Hematopoietic multipotent progenitor cell treated with erythropoietin and hydrocortisone succinate and interleukin-3 and kit ligand, for 4 days (in vitro differentiated cells): ENCODE data around the gene RPS19.
A peak's percentile ranks its signal among the peaks of the same experiment; 100 is the strongest.

Source experiments
- DNase-seq: peaks from one replicate; pipeline ENCODE4 v3.0.0-alpha.2; 2015

RPS19 gene

GRCh38 chr19:41879670-41880328, 19.7 kb downstream of the RPS19 start:
- DNase-seq = no peak

GRCh38 chr19:41880329-41880708, 20.3 kb downstream of the RPS19 start:
- no peak for DNase-seq

GRCh38 chr19:41882568-41883462, 22.8 kb downstream of the RPS19 start, which contains the start of gene ARHGEF1:
Gene ARHGEF1 (plus strand): TSS chr19:41883184. CDS start chr19:41888083, 4,899 bp downstream.
- DNase-seq = peak; percentile 72

DNA sequence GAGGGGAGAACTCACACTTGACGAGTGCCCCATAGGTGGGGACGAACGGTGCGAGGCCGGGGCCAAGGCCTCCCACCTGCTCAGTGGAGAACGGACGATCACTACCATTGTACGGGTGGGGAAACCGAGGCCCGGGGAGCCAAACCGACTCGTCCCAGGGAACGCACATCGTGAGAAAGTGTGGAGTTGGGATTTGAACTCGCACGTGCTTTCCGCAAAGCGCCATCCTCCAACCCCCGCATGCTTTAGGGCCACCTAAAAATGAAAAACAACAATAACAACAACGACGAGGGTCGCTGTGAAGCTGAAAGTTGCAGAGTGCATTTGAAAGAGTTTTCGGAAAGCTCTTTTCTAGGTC, 23.4 kb downstream of the RPS19 start:
- no peak for DNase-seq

DNA sequence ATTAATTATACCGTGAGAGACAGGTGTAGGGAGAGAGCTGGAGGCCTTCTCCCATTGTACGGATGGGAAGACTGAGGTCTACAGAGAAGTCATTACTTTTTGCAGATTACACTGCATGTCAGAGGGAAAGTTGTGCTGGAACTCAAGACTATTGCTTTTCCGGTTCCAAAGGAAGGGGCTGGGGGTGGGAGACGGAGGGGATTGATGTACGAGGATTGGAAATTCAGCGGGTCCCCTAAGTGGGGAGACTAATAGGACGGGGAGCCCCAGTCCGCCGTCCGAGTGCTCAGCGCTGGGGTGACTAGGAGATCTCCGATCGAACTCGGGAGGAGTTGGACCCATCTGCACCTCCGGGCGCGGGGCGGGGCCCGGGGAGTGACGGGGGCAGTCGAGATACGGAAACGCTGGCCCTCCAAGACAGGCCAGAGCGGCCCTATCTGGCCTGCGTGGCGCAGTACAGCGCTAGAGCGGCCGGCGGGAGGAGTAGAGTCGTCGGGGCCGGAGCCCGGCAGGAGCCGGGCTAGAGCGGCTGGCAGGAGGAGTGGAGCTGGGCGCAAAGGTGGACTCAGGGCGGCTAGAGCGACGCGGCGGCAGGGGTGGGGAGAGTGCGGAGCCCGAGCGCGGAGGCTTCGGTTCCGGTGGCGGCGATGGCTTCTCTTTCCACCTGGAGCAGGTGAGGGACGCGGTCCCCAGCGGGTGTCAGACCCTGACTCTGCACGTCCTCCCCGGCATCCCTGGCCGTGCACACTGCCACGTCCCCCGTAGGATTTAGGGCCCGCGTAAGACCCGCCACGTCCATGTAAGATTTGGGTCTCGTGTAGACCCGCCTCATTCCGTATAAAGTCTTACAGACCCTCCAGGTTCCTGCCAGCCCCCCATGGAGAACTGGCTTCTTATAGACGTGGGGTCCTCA, 24.0 kb downstream of the RPS19 start:
- DNase-seq = peak; percentile 99

DNA sequence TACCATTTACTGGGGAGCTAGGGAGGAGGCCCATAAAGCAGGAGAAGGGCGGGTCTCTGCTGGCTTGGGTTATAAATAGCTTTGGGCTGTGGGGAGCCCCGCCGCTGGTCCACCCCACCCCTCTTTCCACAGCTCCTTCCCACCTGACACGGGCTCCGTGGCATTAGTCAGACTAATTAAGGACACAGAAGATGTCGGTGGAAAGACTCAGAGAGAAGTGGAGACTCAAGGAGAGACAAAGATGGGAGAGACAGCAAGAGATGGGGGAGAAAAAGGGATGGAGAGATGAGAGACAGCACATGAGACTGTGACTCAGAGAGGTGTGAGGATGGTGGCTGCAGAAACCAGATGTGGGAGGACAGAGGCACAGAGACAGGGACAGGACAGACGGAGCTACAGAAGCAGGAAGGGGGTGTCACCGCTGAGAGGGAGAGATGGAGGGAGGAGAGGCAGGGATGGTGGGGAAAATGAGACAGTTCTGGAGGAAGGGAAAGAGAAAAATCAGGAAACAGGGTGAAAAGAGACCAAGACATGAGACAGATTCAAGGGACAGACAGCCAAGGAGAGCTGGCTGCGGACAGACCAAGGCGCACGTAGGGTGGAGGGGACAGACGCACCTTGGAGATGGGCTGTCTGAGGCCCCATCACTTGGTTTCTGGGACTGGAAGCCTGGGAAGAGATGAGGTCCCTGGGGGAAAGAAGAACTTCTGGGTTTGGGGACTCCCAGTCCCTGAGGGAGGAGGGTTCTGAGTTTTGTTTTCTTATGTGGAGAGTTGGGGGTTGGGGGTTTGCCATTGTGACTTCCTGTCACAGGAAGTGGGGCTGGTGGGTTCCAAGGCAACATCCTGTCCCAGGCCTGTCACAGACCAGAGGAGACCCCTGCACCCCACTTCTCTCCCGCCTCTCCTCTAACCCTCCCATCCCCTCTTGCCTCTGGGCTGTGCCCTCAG, 27.0 kb downstream of the RPS19 start:
- DNase-seq = peak; percentile 79

- peak; percentile 53 for DNase-seq
Measured at GRCh38 chr19:41887711-41888382, 27.8 kb downstream of the RPS19 start.

- DNase-seq = no peak
Measured at GRCh38 chr19:41888926-41889325, 28.9 kb downstream of the RPS19 start.

GRCh38 chr19:41889896-41890295, 29.8 kb downstream of the RPS19 start:
- DNase-seq = no peak

GRCh38 chr19:41890936-41891335, 30.9 kb downstream of the RPS19 start:
- no peak for DNase-seq

DNA sequence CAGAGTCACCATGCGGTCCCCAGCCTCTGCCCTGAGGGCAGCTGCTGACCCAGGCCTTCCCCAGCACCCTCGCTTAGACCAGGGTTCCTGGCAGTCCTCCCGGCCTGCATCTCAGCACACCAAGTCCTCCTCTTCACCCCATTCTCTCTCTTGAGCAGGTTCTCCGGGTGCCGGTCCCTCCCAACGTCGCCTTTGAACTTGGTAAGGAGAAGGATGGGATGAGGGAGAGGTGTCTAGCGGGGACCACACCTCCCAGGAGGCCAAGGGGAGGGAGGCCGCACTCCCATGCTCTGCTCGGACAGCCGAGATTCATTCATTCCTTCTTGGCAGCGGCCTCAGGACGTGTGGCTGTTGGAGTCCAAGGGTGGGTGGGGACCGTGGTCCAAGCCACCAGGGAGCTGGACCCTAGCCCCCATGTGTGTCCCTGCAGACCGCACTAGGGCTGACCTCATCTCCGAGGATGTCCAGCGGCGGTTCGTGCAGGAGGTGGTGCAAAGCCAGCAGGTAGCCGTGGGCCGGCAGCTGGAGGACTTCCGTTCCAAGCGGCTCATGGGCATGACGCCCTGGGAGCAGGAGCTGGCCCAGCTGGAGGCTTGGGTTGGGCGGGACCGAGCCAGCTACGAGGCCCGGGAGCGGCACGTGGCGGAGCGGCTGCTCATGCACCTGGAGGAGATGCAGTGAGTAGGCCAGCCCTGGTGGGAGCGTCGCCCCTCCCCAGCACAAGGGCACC, 32.3 kb downstream of the RPS19 start:
- no peak for DNase-seq

- peak; percentile 69 for DNase-seq
Measured at GRCh38 chr19:41893899-41894298, 33.8 kb downstream of the RPS19 start.

DNA sequence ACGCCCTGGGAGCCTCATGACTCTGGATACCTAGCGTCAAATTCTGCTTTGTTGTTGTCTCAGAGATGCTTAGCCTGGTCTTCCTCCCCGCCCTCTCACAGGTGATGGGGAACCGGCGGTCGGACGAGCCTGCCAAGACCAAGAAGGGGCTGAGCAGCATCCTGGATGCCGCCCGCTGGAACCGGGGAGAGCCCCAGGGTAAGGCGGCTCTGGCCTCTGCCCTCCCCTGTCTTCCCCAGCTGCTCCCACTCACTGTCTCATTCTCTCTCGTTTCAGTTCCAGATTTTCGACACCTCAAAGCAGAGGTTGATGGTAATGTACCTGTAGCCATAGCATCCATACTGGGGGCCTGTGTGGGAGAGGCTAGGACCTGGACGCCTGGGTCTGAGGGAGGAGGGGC, 34.3 kb downstream of the RPS19 start:
- DNase-seq = no peak

DNA sequence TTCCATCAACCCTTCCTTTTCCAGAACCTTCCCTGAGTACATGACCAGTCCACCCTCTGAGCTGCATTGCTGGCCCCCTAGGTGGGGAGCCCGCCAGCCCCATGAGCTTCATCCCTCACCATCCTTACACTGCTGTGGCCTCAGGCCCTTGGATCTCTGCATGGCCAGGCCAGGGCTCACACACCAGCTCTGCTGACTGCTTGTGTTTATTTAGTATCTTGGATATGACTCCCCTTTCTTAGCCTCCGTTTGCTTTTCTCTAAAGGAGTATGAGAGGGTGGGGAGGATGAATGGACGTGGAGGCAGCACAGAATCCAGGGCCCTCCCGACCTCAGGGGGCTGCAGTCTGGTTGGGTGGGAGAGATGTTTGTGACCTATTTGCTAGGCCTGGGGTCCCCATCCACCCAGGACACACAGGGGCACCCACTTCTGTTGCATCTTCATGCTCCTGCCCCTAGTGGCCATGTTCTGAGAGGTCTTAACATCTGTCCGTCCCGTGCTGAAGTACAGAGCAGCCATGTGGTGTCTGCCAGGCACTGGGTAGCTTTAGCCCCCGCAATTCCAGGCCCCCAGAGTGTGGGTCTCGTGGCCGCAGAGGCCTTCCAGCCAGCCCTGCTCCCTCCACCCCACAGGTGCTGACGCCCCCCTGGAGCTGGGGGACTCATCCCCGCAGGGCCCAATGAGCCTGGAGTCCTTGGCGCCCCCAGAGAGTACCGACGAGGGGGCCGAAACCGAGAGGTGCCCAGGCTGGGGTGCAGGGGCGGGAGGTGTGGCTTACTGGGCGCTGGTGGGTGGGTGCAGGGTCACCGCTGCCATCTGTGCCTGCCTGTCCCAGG, 35.9 kb downstream of the RPS19 start:
- DNase-seq = peak; percentile 61

GRCh38 chr19:41896581-41896942, 36.5 kb downstream of the RPS19 start:
- no peak for DNase-seq

DNA sequence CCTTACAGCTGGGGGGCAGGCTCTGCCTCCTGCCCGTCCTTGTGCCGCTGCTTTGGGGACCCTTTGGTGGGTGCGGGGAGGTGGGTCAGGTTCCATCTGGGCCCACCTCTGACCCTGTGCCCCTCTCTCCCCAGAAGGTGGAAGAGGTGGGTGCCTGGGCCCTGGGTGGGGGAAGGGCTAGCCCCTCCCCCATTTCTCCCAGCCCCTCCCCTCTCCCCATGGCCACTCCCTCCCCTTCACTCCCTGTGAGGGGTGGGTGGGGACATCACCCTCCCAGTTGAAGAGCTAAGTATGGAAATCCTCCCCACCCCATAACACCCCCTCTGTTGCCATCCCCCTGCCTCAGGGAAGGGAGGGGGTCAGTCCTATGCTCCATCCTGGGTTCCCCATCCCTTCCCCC, 37.1 kb downstream of the RPS19 start:
- no peak for DNase-seq

DNA sequence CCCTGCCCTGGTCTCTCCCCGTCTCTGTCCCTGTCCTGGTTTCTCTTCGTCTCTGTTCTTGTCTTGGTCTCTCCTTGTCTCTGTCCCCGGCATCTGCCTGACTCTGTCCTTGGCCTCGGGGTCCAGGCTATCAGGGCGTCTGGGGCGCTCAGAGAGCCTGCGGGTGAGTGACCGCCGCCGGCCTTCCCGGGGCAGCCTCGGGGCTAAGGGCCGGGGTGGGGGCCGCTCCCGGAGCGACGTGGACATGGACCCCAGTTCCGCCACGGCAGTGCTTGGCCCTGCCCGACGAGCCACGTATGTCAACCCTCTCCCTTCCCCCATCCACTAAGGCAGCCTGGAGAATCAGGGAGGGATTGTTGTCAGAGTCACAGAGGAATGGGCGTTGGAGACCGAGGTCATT, 37.8 kb downstream of the RPS19 start:
- DNase-seq = no peak

DNA sequence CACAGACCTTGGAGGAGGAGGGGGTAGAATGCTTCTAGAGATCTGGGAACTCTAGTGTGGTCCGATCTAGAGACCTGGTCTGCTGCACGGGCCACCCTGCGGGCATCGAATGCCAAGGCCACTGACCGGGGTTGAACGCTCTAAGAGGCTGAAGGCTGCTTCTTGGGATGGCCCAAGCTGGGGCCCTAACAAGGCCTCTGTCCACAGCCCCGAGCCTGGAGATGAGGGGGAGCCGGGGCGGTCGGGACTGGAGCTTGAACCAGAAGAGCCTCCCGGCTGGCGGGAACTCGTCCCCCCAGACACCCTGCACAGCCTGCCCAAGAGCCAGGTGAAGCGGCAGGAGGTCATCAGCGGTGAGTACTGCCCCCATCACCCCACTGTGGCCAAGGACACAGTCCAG, 38.2 kb downstream of the RPS19 start:
- no peak for DNase-seq

GRCh38 chr19:41901707-41902360, 41.8 kb downstream of the RPS19 start:
- DNase-seq = no peak
